Effector CD4-positive, alpha-beta T cell (primary cell): ENCODE data around the gene PIP5K1C.

Experiments
- DNase-seq: peaks from one replicate; pipeline ENCODE4 v3.0.0-alpha.2; 2020

The PIP5K1C gene

GRCh38 chr19:3721131-3721886, 21.0 kb upstream of the PIP5K1C start:
- DNase-seq = peak; percentile 83

GRCh38 chr19:3720349-3720917, 20.2 kb upstream of the PIP5K1C start:
- DNase-seq = no peak

GRCh38 chr19:3719868-3720267, 19.6 kb upstream of the PIP5K1C start:
- DNase-seq = no peak

GRCh38 chr19:3716147-3716668, 15.9 kb upstream of the PIP5K1C start:
- no peak for DNase-seq

- DNase-seq = no peak
Measured at GRCh38 chr19:3712663-3713611, 12.7 kb upstream of the PIP5K1C start.

- no peak for DNase-seq
Measured at GRCh38 chr19:3710265-3710812, 10.1 kb upstream of the PIP5K1C start.

GRCh38 chr19:3708207-3708931, 8.1 kb upstream of the PIP5K1C start, which contains the start of gene TJP3:
Gene TJP3, plus strand, starts transcription at chr19:3708384. Its CDS starts 20,049 bp downstream, at chr19:3728433.
- DNase-seq = no peak

GRCh38 chr19:3707868-3708206, 7.6 kb upstream of the PIP5K1C start:
- DNase-seq = no peak

- DNase-seq = no peak
Measured at GRCh38 chr19:3701200-3701599, 932 bp upstream of the PIP5K1C start.

- no peak for DNase-seq
Measured at GRCh38 chr19:3699741-3700241, 477 bp downstream of the PIP5K1C start.

GRCh38 chr19:3698974-3699740, 1.1 kb downstream of the PIP5K1C start:
- no peak for DNase-seq

GRCh38 chr19:3698386-3698950, 1.8 kb downstream of the PIP5K1C start:
- DNase-seq = no peak

- DNase-seq = no peak
Measured at GRCh38 chr19:3697671-3698385, 2.4 kb downstream of the PIP5K1C start.

- DNase-seq = no peak
Measured at GRCh38 chr19:3697094-3697493, 3.2 kb downstream of the PIP5K1C start.

GRCh38 chr19:3696660-3696995, 3.6 kb downstream of the PIP5K1C start:
- DNase-seq = no peak

- no peak for DNase-seq
Measured at GRCh38 chr19:3695986-3696659, 4.1 kb downstream of the PIP5K1C start.

GRCh38 chr19:3695124-3695733, 5.0 kb downstream of the PIP5K1C start:
- no peak for DNase-seq

- no peak for DNase-seq
Measured at GRCh38 chr19:3694361-3695123, 5.7 kb downstream of the PIP5K1C start.
